ENCODE data around the gene SYNE3.
"Not testable (repeated sequence)": the region's sequence is repeated elsewhere in the genome, so short reads cannot be mapped to it uniquely, and the experiment has no call there.

Gene SYNE3

DNA sequence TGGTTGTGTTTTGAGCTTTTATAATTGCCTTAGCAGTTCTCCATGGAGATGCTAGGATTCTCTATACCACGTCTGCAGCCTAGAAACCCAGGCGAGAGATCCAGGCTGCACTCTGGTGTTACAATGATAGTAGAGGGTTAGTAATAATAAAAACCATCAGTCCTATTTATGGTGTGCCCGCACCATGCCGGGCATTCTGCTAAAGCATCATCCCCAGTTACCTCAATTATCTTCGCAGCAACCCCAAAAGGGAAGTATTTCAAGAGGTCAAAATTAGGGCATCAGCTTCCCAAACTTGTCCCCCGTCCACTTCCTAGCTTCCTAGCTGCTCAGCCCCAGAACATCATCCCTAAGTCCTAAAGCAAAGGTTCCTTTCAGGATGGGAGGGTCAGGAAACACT lies 3.2 kb downstream of the SYNE3 start:
- no peak overlapping the region for H3K27ac ChIP-seq (ENCODE audit: low read depth, low read length, severe bottlenecking)
- no peak overlapping the region for H3K4me3 ChIP-seq (ENCODE audit: extremely low read depth, insufficient read depth, low read length, poor library complexity, severe bottlenecking)
- H3K36me3 ChIP-seq (ENCODE audit: control insufficient read depth, insufficient read depth, low read length): no peaks in the 10 kb centered on the region
- WGBS, 2 experiments (ENCODE audit: insufficient coverage in 2 of 2): 92 to 97% methylated on average over 2 to 3 of the region's 6 CpGs
- H3K9me3 ChIP-seq (ENCODE audit: control insufficient read depth, low read length): no peaks in the 10 kb centered on the region
- peaks cover 31% of the 10 kb centered on the region for H3K4me1 ChIP-seq (ENCODE audit: control insufficient read depth, insufficient read depth, low read length, poor library complexity, severe bottlenecking)

GRCh38 chr14:95511687-95512086 lies 4.8 kb downstream of the SYNE3 start:
- no peaks in the 10 kb centered on the region for H3K36me3 ChIP-seq (ENCODE audit: control insufficient read depth, insufficient read depth, low read length)
- no peak overlapping the region for H3K4me3 ChIP-seq (ENCODE audit: extremely low read depth, insufficient read depth, low read length, poor library complexity, severe bottlenecking)
- no peaks in the 10 kb centered on the region for H3K9me3 ChIP-seq (ENCODE audit: control insufficient read depth, low read length)
- H3K27ac ChIP-seq (ENCODE audit: low read depth, low read length, severe bottlenecking): no peak overlapping the region
- H3K4me1 ChIP-seq (ENCODE audit: control insufficient read depth, insufficient read depth, low read length, poor library complexity, severe bottlenecking): peaks cover 33% of the 10 kb centered on the region
- 74 to 84% methylated on average over 3 to 4 of the region's 5 CpGs for WGBS, 2 experiments (ENCODE audit: insufficient coverage in 2 of 2)

DNA sequence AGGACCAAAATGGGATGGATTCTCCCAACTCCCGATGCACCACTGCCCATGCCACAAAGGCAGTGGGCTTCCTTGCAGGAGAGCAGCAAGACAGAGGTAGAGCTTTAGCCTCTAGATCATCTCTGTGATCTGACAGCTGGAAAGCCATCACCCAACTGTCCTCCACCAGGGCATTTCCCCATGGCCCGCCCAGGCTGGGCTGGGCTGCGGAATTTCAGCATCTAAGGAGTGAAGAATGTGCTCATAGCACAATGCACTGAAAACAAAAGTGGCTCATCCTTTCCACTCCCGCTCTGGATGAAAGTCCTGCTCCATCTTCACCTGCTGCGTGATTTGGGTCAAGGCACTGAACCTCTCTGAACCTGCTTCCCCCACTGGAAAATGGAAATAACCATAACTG lies 5.6 kb downstream of the SYNE3 start:
- no peak overlapping the region for H3K27ac ChIP-seq (ENCODE audit: low read depth, low read length, severe bottlenecking)
- no peaks in the 10 kb centered on the region for H3K36me3 ChIP-seq (ENCODE audit: control insufficient read depth, insufficient read depth, low read length)
- H3K9me3 ChIP-seq (ENCODE audit: control insufficient read depth, low read length): no peaks in the 10 kb centered on the region
- WGBS, 2 experiments (ENCODE audit: insufficient coverage in 2 of 2): 85 to 89% methylated on average over 4 of the region's 5 CpGs
- H3K4me3 ChIP-seq (ENCODE audit: extremely low read depth, insufficient read depth, low read length, poor library complexity, severe bottlenecking): no peak overlapping the region
- H3K4me1 ChIP-seq (ENCODE audit: control insufficient read depth, insufficient read depth, low read length, poor library complexity, severe bottlenecking): peaks cover 38% of the 10 kb centered on the region

- peaks cover 34% of the 10 kb centered on the region for H3K4me1 ChIP-seq (ENCODE audit: control insufficient read depth, insufficient read depth, low read length, poor library complexity, severe bottlenecking)
- 89 to 100% methylated on average over 4 to 8 of the region's 9 CpGs for WGBS, 2 experiments (ENCODE audit: insufficient coverage in 2 of 2)
- not testable (repeated sequence) for H3K27ac ChIP-seq (ENCODE audit: low read depth, low read length, severe bottlenecking); H3K36me3 ChIP-seq (ENCODE audit: control insufficient read depth, insufficient read depth, low read length); H3K9me3 ChIP-seq (ENCODE audit: control insufficient read depth, low read length); H3K4me3 ChIP-seq (ENCODE audit: extremely low read depth, insufficient read depth, low read length, poor library complexity, severe bottlenecking)
These were observed 6.1 kb downstream of the SYNE3 start for GRCh38 chr14:95510344-95510743.

DNA sequence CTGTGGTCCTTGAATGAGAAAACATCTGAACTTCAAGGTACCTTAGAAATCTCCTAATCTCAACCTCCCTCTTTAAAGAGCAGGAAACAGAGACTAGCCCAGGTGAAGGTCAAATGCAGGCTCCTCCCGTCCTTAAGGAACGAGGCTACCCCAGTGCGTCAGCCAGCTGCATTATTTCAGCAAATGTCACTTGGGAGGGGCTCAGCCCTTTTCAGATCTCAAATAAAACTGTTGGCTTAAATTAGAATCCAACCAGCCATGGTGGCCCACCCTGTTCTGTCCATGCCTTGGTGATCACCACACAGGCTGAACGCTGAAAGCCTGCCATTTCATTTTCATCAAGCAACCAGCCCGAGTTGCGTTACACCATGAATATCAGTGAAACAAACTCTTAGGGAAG lies 7.0 kb downstream of the SYNE3 start:
- no peak overlapping the region for H3K4me3 ChIP-seq (ENCODE audit: extremely low read depth, insufficient read depth, low read length, poor library complexity, severe bottlenecking)
- H3K36me3 ChIP-seq (ENCODE audit: control insufficient read depth, insufficient read depth, low read length): no peaks in the 10 kb centered on the region
- H3K9me3 ChIP-seq (ENCODE audit: control insufficient read depth, low read length): no peaks in the 10 kb centered on the region
- H3K27ac ChIP-seq (ENCODE audit: low read depth, low read length, severe bottlenecking): no peak overlapping the region
- WGBS, 2 experiments (ENCODE audit: insufficient coverage in 2 of 2): 94 to 96% methylated on average over 3 to 6 of the region's 6 CpGs
- peaks cover 34% of the 10 kb centered on the region for H3K4me1 ChIP-seq (ENCODE audit: control insufficient read depth, insufficient read depth, low read length, poor library complexity, severe bottlenecking)

- no peak overlapping the region for H3K4me3 ChIP-seq (ENCODE audit: extremely low read depth, insufficient read depth, low read length, poor library complexity, severe bottlenecking)
- no peaks in the 10 kb centered on the region for H3K36me3 ChIP-seq (ENCODE audit: control insufficient read depth, insufficient read depth, low read length)
- no peaks in the 10 kb centered on the region for H3K9me3 ChIP-seq (ENCODE audit: control insufficient read depth, low read length)
- 89 to 96% methylated on average over 4 to 6 of the region's 6 CpGs for WGBS, 2 experiments (ENCODE audit: insufficient coverage in 2 of 2)
- peaks cover 40% of the 10 kb centered on the region for H3K4me1 ChIP-seq (ENCODE audit: control insufficient read depth, insufficient read depth, low read length, poor library complexity, severe bottlenecking)
- H3K27ac ChIP-seq (ENCODE audit: low read depth, low read length, severe bottlenecking): peak overlapping the region; percentile 81
These were observed 8.1 kb downstream of the SYNE3 start for GRCh38 chr14:95508377-95508776.

GRCh38 chr14:95507701-95508103 lies 8.7 kb downstream of the SYNE3 start:
- Histone ChIP-seq H3K27ac (ENCODE audit: low read depth, low read length, severe bottlenecking) (peak overlapping the region; percentile 81), H3K9me3 (ENCODE audit: control insufficient read depth, low read length) (no peaks in the 10 kb centered on the region), H3K4me3 (ENCODE audit: extremely low read depth, insufficient read depth, low read length, poor library complexity, severe bottlenecking) (no peak overlapping the region), H3K36me3 (ENCODE audit: control insufficient read depth, insufficient read depth, low read length) (no peaks in the 10 kb centered on the region), H3K4me1 (ENCODE audit: control insufficient read depth, insufficient read depth, low read length, poor library complexity, severe bottlenecking) (peaks cover 45% of the 10 kb centered on the region)
- WGBS, 2 experiments (ENCODE audit: insufficient coverage in 2 of 2): 89 to 90% methylated on average over 2 of the region's 3 CpGs

GRCh38 chr14:95507174-95507573 lies 9.3 kb downstream of the SYNE3 start:
- Histone ChIP-seq H3K9me3 (ENCODE audit: control insufficient read depth, low read length) (no peaks in the 10 kb centered on the region), H3K27ac (ENCODE audit: low read depth, low read length, severe bottlenecking) (peak overlapping the region; percentile 81), H3K4me3 (ENCODE audit: extremely low read depth, insufficient read depth, low read length, poor library complexity, severe bottlenecking) (no peak overlapping the region), H3K4me1 (ENCODE audit: control insufficient read depth, insufficient read depth, low read length, poor library complexity, severe bottlenecking) (peaks cover 50% of the 10 kb centered on the region), H3K36me3 (ENCODE audit: control insufficient read depth, insufficient read depth, low read length) (no peaks in the 10 kb centered on the region)
- 67 to 73% methylated on average over 8 of the region's 8 CpGs for WGBS, 2 experiments (ENCODE audit: insufficient coverage in 2 of 2)

- no peak overlapping the region for H3K4me3 ChIP-seq (ENCODE audit: extremely low read depth, insufficient read depth, low read length, poor library complexity, severe bottlenecking)
- H3K36me3 ChIP-seq (ENCODE audit: control insufficient read depth, insufficient read depth, low read length): no peaks in the 10 kb centered on the region
- 89 to 91% methylated on average over 16 to 17 of the region's 17 CpGs for WGBS, 2 experiments (ENCODE audit: insufficient coverage in 2 of 2)
- H3K9me3 ChIP-seq (ENCODE audit: control insufficient read depth, low read length): no peaks in the 10 kb centered on the region
- H3K4me1 ChIP-seq (ENCODE audit: control insufficient read depth, insufficient read depth, low read length, poor library complexity, severe bottlenecking): peaks cover 65% of the 10 kb centered on the region
- peak overlapping the region; percentile 23 for H3K27ac ChIP-seq (ENCODE audit: low read depth, low read length, severe bottlenecking)
These were observed 11.3 kb downstream of the SYNE3 start for GRCh38 chr14:95505030-95505589.

- whole genome bisulfite sequencing, 2 experiments (ENCODE audit: insufficient coverage in 2 of 2): 77 to 90% methylated on average over 3 of the region's 6 CpGs
- Histone ChIP-seq H3K4me1 (ENCODE audit: control insufficient read depth, insufficient read depth, low read length, poor library complexity, severe bottlenecking) (peaks cover 66% of the 10 kb centered on the region), H3K36me3 (ENCODE audit: control insufficient read depth, insufficient read depth, low read length) (no peaks in the 10 kb centered on the region)
These were observed 12.1 kb downstream of the SYNE3 start for GRCh38 chr14:95504135-95505029.

More at GRCh38 chr14:95504135-95505029, 12.1 kb downstream of the SYNE3 start:
- Histone ChIP-seq H3K27ac (ENCODE audit: low read depth, low read length, severe bottlenecking) (peak overlapping the region; percentile 23), H3K4me3 (ENCODE audit: extremely low read depth, insufficient read depth, low read length, poor library complexity, severe bottlenecking) (no peak overlapping the region), H3K9me3 (ENCODE audit: control insufficient read depth, low read length) (no peaks in the 10 kb centered on the region)

Measured in mesodermal cell (in vitro differentiated cells).